Stomach smooth muscle (tissue), 2 donors: ENCODE data around the gene METTL15.
"Not testable (repeated sequence)": the region's sequence is repeated elsewhere in the genome, so short reads cannot be mapped to it uniquely, and the experiment has no call there.

ENCODE experiments used
- H3K27ac ChIP-seq: one replicate; pipeline ENCODE4 v1.7.0; 2013; ENCODE audit warnings: mild to moderate bottlenecking, low read length, inconsistent platforms
- H3K27me3 ChIP-seq, 2 donors: one replicate each; pipeline ENCODE4 v1.7.0; 2013; ENCODE audit warnings: low read length in 2 of 2; ENCODE audit not compliant: insufficient read depth in 2 of 2, control insufficient read depth in 1 of 2
- H3K36me3 ChIP-seq, 2 donors: one replicate each; pipeline ENCODE4 v1.7.0; 2013; ENCODE audit warnings: low read length in 2 of 2; ENCODE audit not compliant: control insufficient read depth in 2 of 2, insufficient read depth in 2 of 2
- H3K4me1 ChIP-seq: one replicate; pipeline ENCODE4 v1.7.0; 2013; ENCODE audit warnings: low read length; ENCODE audit not compliant: control insufficient read depth, insufficient read depth
- H3K4me3 ChIP-seq, 2 donors: one replicate each; pipeline ENCODE4 v1.7.0; 2013; ENCODE audit warnings: low read length in 2 of 2
- H3K9ac ChIP-seq, 2 donors: one replicate each; pipeline ENCODE4 v1.7.0; 2013; ENCODE audit warnings: low read length in 2 of 2, mild to moderate bottlenecking in 1 of 2
- H3K9me3 ChIP-seq, 2 donors: one replicate each; pipeline ENCODE4 v1.7.0; 2013; ENCODE audit warnings: low read length in 2 of 2; ENCODE audit not compliant: control insufficient read depth in 2 of 2
- donor health status: healthy.
- donor health status: Pancreatic carcinoma.

METTL15 gene

DNA sequence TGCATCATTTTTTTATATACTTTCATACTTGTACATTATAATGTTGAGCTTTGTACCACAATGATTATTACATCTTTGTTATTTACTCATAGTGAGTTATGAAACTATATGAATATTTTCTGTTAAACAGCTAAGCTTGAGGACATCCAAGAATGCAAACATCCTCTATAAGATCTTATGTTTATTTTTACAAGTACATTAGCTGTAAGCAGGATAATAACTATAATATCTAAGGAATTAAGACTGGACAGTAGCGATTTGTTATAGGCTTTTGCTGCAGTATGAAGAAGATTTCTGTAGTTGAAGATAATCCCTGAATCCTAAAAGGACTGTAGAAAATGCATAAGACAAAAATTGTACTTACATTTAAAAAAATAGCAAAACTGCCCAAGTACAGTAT, 176.0 kb downstream of the METTL15 start:
- Histone ChIP-seq H3K4me3 (no peak overlapping the region), H3K27ac (no peak overlapping the region), H3K9ac (no peak overlapping the region), H3K4me1 (no peaks in the 10 kb centered on the region), H3K27me3 (no peaks in the 10 kb centered on the region), H3K36me3 (no peaks in the 10 kb centered on the region), H3K9me3 (no peaks in the 10 kb centered on the region)

DNA sequence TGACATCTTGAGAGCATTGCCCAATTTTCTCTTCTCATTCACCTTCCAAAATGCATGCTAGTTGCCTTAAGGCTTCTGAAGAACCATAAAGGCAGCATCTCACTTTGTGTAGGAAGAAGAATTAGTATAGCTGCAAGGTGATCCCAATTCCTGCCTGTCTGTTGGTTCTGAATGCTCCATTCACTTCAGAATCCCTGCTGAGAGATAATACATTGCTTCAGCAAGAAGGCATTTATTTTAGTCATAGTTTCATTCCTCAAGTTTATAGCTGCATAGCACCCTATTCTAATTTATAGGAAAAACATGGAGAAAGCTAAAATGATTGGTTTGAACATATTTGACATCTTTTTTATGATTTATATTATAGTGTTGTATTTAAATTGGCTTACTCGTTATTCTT, 181.3 kb downstream of the METTL15 start:
- peaks cover 0 to 4% of the 10 kb centered on the region in 2 donors for H3K36me3 ChIP-seq

DNA sequence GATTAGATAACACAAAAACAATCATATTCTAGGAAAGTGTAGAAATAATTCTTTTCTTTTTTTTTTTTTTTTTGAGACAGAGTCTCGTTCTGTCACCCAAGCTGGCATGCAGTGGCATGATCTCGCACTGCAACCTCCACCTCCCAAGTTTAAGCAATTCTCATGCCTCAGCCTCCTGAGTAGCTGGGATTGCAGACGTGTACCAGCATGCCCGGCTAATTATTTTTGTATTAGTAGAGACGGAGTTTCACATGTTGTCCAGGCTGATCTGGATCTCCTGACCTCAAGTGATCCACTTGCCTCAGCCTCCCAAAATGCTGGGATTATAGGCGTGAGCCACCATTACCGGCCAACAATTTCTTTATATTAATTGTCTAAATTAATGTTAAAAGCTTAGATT, 182.8 kb downstream of the METTL15 start:
- not testable (repeated sequence) for H3K4me3 ChIP-seq, H3K36me3 ChIP-seq, H3K27me3 ChIP-seq, H3K9ac ChIP-seq, H3K4me1 ChIP-seq, H3K9me3 ChIP-seq, H3K27ac ChIP-seq

More for the DNA sequence above, 181.3 kb downstream of the METTL15 start:
- H3K9ac ChIP-seq = no peak overlapping the region
- no peak overlapping the region for H3K4me3 ChIP-seq
- no peaks in the 10 kb centered on the region for H3K4me1 ChIP-seq
- no peaks in the 10 kb centered on the region for H3K9me3 ChIP-seq
- no peak overlapping the region for H3K27ac ChIP-seq
- no peaks in the 10 kb centered on the region for H3K27me3 ChIP-seq

DNA sequence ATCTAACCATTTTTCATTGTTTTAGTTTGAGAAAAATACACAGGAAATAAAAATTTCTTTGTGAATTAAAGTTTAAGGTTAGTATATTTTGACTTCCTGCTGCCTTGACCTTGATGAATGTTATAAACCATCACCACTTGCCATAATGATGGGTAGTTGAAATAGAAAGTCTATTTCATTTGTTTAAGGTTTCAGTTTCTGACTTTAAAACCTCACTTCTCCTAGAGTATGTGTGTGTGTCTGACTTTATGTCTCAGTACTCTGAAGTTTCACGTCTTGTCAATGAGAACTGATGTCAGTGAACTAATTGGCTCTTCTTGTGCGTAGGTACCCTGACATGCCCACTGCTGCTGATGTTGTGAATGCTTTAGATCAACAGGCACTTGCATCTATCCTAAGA, 188.2 kb downstream of the METTL15 start:
- Histone ChIP-seq H3K36me3 (peaks cover 4% of the 10 kb centered on the region in 2 donors), H3K4me1 (no peaks in the 10 kb centered on the region), H3K27me3 (no peaks in the 10 kb centered on the region), H3K4me3 (no peak overlapping the region), H3K27ac (no peak overlapping the region), H3K9me3 (no peaks in the 10 kb centered on the region), H3K9ac (no peak overlapping the region)

DNA sequence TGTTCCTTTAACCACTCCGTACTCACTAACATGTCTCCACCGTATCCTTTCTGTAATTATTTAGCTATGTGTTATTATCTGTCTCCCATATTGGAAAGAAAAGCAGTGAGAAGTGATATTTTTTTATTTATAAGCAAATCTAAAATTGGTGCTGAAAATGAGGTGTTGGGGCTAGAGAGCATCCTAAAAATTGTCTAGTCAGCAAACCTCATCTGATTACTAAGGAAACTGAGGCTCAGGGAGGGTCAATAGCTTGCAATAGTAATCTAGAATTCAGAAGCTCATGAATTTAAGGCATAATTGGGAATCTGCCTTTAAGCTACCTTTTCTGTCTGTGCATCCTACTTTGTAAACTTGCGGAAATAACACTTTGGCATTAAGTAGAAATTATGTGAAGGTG, 190.0 kb downstream of the METTL15 start:
- peaks cover 4% of the 10 kb centered on the region in 2 donors for H3K36me3 ChIP-seq
- H3K4me3 ChIP-seq = no peak overlapping the region
- H3K27ac ChIP-seq = no peak overlapping the region
- no peaks in the 10 kb centered on the region for H3K9me3 ChIP-seq
- no peak overlapping the region for H3K9ac ChIP-seq
- H3K4me1 ChIP-seq = no peaks in the 10 kb centered on the region
- no peaks in the 10 kb centered on the region for H3K27me3 ChIP-seq

DNA sequence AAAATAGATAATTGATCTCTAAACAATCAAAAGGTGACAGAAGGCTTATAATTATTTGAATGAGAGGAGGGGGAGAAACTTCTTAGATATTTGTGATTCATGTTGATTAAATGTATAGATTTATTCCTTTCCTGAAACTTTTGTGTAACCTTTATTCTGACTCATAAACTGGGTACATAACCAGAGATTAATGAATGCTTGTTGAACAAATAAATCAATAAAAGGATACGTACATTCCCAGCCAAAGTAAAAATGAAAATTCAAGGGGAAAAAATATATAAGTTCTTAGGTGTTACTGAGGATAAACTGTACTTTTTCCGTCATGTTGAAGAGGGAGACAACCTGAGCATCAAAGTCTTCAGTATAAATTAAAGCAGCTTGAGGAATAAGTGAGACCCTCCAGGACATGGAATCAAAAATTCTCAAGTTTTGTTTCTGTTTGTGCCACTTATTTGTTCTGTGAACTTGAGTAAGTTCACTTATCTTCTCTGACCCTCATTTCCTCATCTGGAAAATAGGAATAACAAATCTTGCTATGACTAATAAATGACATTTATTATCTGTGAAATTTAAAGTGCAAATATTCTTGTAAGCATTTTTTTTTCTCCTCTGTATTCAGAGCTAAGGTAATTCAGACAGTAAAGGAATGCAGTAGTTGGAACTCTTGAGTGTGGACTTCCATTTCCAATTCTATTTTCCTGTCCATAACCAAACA, 195.4 kb downstream of the METTL15 start:
- no peak overlapping the region for H3K4me3 ChIP-seq
- H3K4me1 ChIP-seq = no peaks in the 10 kb centered on the region
- no peak overlapping the region for H3K27ac ChIP-seq
- H3K9me3 ChIP-seq = no peaks in the 10 kb centered on the region
- H3K27me3 ChIP-seq = no peaks in the 10 kb centered on the region
- no peaks in the 10 kb centered on the region for H3K36me3 ChIP-seq
- no peak overlapping the region for H3K9ac ChIP-seq

DNA sequence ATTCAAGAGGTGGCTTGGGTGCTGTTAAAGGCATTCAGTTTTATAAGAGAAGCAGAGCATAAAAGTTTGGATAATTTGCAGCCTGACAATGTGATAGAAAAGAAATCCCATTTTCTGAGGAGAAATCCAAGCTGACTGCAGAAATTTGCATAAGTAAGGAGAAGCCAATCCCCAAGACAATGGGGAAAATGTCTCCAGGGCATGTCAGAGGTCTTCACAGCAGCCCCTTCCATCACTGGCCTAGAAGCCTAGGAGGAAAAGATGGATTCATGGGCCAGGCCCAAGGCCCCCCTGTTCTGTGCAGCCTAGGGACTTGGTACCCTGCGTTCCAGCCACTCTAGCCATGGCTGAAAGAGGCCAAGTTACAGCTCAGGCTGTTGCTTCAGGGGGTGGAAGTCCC, 207.3 kb downstream of the METTL15 start:
- Histone ChIP-seq H3K4me1 (no peaks in the 10 kb centered on the region), H3K27ac (no peak overlapping the region), H3K27me3 (no peaks in the 10 kb centered on the region), H3K9me3 (no peaks in the 10 kb centered on the region), H3K9ac (no peak overlapping the region), H3K36me3 (no peaks in the 10 kb centered on the region), H3K4me3 (no peak overlapping the region)

DNA sequence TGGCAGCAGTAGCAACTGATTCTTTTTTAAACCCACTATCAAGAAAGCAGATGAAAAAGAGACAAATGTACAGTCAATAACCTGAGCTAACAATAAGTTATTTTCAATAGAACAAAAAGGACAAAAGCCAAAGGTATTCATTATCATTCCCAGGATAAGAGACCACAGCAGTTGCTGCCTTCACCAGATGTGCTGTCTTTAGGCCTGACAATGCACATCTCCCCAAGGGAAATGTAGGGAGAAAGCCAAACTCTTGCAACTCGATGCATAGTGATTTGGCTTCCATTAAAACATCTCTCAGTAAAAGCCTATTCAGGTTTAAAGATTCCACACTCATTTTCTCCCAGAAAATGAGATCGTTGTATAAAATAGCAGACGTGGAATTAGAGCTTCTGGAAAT, 210.7 kb downstream of the METTL15 start:
- Histone ChIP-seq H3K27me3 (no peaks in the 10 kb centered on the region), H3K9me3 (no peaks in the 10 kb centered on the region), H3K27ac (no peak overlapping the region), H3K4me1 (no peaks in the 10 kb centered on the region), H3K9ac (no peak overlapping the region), H3K36me3 (no peaks in the 10 kb centered on the region), H3K4me3 (no peak overlapping the region)

DNA sequence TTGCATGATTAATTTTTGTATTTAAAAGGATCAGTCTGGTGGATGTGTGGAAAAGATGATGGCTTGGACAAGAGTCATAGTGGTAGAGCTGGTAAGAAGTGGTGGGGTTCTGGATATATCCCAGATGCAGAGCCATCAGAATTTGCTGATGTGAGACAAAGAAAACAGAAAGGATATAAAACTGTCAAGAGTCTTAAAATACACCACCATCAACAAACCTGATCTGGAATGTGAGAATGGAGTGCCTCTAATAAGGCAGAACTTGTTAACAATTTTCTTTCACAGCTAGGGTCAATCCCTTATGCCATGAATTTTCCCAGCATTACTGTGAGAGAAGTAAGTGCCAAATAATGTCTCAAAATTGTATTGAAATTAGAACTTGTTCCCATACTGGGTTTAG, 215.4 kb downstream of the METTL15 start:
- no peak overlapping the region for H3K4me3 ChIP-seq
- H3K9ac ChIP-seq = no peak overlapping the region
- no peaks in the 10 kb centered on the region for H3K36me3 ChIP-seq
- H3K4me1 ChIP-seq = no peaks in the 10 kb centered on the region
- H3K27me3 ChIP-seq = no peaks in the 10 kb centered on the region
- no peak overlapping the region for H3K27ac ChIP-seq
- H3K9me3 ChIP-seq = no peaks in the 10 kb centered on the region

DNA sequence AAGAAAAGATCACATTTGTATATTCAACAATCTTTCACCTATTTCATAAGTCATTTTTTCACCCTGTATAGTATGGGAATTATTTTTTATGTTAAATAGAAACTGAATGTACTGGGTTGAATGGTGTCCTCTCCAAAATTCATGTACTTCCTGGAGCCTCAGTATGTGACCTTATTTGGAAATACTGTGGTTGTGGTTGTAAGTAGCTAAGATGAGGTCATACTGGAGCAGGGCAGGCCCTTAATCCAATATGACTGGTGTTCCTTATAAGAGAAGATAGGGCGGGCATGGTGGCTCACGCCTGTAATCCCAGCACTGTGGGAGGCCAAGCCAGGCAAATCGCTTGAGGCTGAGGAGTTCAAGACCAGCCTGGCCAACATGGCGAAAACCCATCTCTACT, 224.2 kb downstream of the METTL15 start:
- not testable (repeated sequence) for H3K9ac ChIP-seq, H3K4me1 ChIP-seq, H3K27ac ChIP-seq, H3K4me3 ChIP-seq, H3K9me3 ChIP-seq, H3K36me3 ChIP-seq, H3K27me3 ChIP-seq

DNA sequence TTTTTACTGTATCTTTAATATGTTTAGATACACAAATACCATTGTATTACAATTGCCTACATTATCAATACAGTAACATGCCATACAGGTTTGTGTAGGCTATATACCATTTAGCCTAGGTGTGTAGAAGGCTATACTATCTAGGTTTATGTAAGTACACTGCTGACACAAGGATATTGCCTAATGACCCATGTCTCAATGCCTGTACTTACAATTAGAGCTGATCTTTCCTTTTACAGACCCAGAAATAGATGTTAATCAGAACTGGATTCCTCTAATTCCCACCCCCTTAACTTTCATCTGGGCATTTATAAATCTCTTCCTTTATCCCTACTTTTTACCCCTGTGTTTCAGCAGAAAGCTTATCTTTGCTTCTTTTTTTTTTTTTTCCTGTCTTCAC, 229.5 kb downstream of the METTL15 start:
- Histone ChIP-seq H3K9me3 (no peaks in the 10 kb centered on the region), H3K9ac (no peak overlapping the region), H3K27me3 (no peaks in the 10 kb centered on the region), H3K4me3 (no peak overlapping the region), H3K36me3 (no peaks in the 10 kb centered on the region), H3K27ac (no peak overlapping the region), H3K4me1 (no peaks in the 10 kb centered on the region)
